ENCODE measurements around the gene MLXIPL.
A peak's percentile ranks its signal among the peaks of the same experiment; 100 is the strongest.

MLXIPL gene

GRCh38 chr7:73638911-73639310, 14.6 kb upstream of the MLXIPL start:
- peaks cover 6% of the 10 kb centered on the region; the same call in 1 of the 2 replicates for H3K27me3 ChIP-seq (ENCODE audit: insufficient read depth, low read depth)
- H3K4me2 ChIP-seq = no peak overlapping the region
- no peak overlapping the region for H3K4me3 ChIP-seq (IDR thresholded peaks at IDR 0.05; ENCODE audit: insufficient read depth, low read depth, low read length)
- H3K4me1 ChIP-seq (ENCODE audit: low read depth, poor library complexity, severe bottlenecking) = peaks cover 7% of the 10 kb centered on the region
- H4K20me1 ChIP-seq (ENCODE audit: insufficient read depth) = no peaks in the 10 kb centered on the region
- no peaks in the 10 kb centered on the region for H3K79me2 ChIP-seq (ENCODE audit: insufficient read depth, low read depth)
- TF ChIP-seq CTCF (conservative IDR thresholded peaks at IDR 0.05; ENCODE audit: low read depth, low read length) = no peak
- no peak overlapping the region for H3K9ac ChIP-seq
- H2AFZ ChIP-seq (ENCODE audit: low read depth) = no peak overlapping the region
- no peaks in the 10 kb centered on the region for H3K36me3 ChIP-seq (ENCODE audit: insufficient read depth)
- no peak overlapping the region for H3K27ac ChIP-seq

GRCh38 chr7:73635428-73636200, 11.3 kb upstream of the MLXIPL start:
- no peaks in the 10 kb centered on the region for H4K20me1 ChIP-seq (ENCODE audit: insufficient read depth)
- H2AFZ ChIP-seq (ENCODE audit: low read depth) = 0 out of 2 replicates have a peak overlapping the region, but pooled peaks have one; percentile 8
- peaks cover 7% of the 10 kb centered on the region for H3K4me1 ChIP-seq (ENCODE audit: low read depth, poor library complexity, severe bottlenecking)
- H3K27me3 ChIP-seq (ENCODE audit: insufficient read depth, low read depth) = peaks cover 9% of the 10 kb centered on the region; the same call in 1 of the 2 replicates
- TF ChIP-seq CTCF (conservative IDR thresholded peaks at IDR 0.05; ENCODE audit: low read depth, low read length) = no peak
- H3K4me2 ChIP-seq = no peak overlapping the region
- no peaks in the 10 kb centered on the region for H3K36me3 ChIP-seq (ENCODE audit: insufficient read depth)
- no peak overlapping the region for H3K27ac ChIP-seq
- no peak overlapping the region for H3K9ac ChIP-seq
- no peaks in the 10 kb centered on the region for H3K79me2 ChIP-seq (ENCODE audit: insufficient read depth, low read depth)
- no peak overlapping the region for H3K4me3 ChIP-seq (IDR thresholded peaks at IDR 0.05; ENCODE audit: insufficient read depth, low read depth, low read length)

GRCh38 chr7:73633844-73634243, 9.5 kb upstream of the MLXIPL start:
- Histone ChIP-seq H3K79me2 (ENCODE audit: insufficient read depth, low read depth) (no peaks in the 10 kb centered on the region), H2AFZ (ENCODE audit: low read depth) (no peak overlapping the region), H3K4me3 (IDR thresholded peaks at IDR 0.05; ENCODE audit: insufficient read depth, low read depth, low read length) (no peak overlapping the region), H3K4me1 (ENCODE audit: low read depth, poor library complexity, severe bottlenecking) (peaks cover 7% of the 10 kb centered on the region), H3K4me2 (no peak overlapping the region), H3K27me3 (ENCODE audit: insufficient read depth, low read depth) (peaks cover 15% of the 10 kb centered on the region; the same call in 1 of the 2 replicates), H3K36me3 (ENCODE audit: insufficient read depth) (no peaks in the 10 kb centered on the region), H4K20me1 (ENCODE audit: insufficient read depth) (no peaks in the 10 kb centered on the region), H3K9ac (no peak overlapping the region), H3K27ac (no peak overlapping the region)
- TF ChIP-seq CTCF (conservative IDR thresholded peaks at IDR 0.05; ENCODE audit: low read depth, low read length) = no peak

GRCh38 chr7:73633323-73633722, 9.0 kb upstream of the MLXIPL start:
- no peak overlapping the region for H3K9ac ChIP-seq
- no peaks in the 10 kb centered on the region for H3K79me2 ChIP-seq (ENCODE audit: insufficient read depth, low read depth)
- peaks cover 20% of the 10 kb centered on the region; the same call in 1 of the 2 replicates for H3K27me3 ChIP-seq (ENCODE audit: insufficient read depth, low read depth)
- no peaks in the 10 kb centered on the region for H3K36me3 ChIP-seq (ENCODE audit: insufficient read depth)
- no peaks in the 10 kb centered on the region for H4K20me1 ChIP-seq (ENCODE audit: insufficient read depth)
- H2AFZ ChIP-seq (ENCODE audit: low read depth) = no peak overlapping the region
- no peak overlapping the region for H3K4me3 ChIP-seq (IDR thresholded peaks at IDR 0.05; ENCODE audit: insufficient read depth, low read depth, low read length)
- no peak overlapping the region for H3K4me2 ChIP-seq
- no peak for TF ChIP-seq CTCF (conservative IDR thresholded peaks at IDR 0.05; ENCODE audit: low read depth, low read length)
- no peak overlapping the region for H3K27ac ChIP-seq
- peaks cover 7% of the 10 kb centered on the region for H3K4me1 ChIP-seq (ENCODE audit: low read depth, poor library complexity, severe bottlenecking)
